ENCODE results near the gene ZNF804A.

The ZNF804A gene

DNA sequence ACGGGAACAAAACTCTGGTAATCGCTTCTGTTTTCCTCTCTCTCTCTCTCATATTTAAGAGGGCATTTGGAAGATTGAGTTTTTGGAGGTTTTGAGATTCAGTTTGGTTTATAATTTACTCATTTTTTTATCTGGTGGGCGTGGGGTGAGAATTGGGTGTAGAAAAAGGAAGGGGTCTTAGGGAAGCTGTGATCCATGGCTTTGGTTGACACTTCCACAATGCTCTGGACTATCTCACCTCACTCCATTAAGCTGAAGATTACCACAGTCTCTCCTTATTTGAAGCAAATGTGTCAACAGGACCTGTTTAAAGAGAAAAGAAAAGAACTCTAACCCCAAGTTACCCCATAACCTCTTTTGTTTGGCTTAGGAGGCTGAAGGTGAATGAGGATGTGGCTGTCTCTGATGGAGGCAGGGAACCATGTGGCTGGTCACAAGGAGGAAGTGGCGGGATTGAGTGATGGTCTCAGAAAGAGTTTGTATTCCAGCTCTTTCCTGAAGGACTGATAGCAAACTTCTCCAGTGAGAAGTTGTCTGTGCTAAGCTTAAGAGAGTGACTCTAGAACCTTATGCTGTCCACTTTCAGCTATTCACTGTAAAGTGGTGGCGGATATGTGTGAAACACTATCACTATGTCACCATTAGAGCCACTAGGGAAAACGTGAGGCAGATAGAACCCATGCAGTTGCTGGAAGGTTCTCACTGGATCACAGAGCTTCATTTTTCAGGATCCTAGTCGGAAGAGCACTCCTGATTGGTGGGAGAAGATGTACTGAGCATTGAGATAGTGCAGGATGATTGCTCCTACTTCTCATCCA is 934 bp downstream of the ZNF804A start:
- DNase-seq (ENCODE audit: low read depth, low spot score): peak; percentile 53
- H3K4me3 ChIP-seq (ENCODE audit: low read depth, low read length): peak overlapping the region; percentile 61
- in situ Hi-C loops (cut with HindIII; ENCODE audit: low sequenced_read_pairs): no loop called here
- TF ChIP-seq, protein P1, sequence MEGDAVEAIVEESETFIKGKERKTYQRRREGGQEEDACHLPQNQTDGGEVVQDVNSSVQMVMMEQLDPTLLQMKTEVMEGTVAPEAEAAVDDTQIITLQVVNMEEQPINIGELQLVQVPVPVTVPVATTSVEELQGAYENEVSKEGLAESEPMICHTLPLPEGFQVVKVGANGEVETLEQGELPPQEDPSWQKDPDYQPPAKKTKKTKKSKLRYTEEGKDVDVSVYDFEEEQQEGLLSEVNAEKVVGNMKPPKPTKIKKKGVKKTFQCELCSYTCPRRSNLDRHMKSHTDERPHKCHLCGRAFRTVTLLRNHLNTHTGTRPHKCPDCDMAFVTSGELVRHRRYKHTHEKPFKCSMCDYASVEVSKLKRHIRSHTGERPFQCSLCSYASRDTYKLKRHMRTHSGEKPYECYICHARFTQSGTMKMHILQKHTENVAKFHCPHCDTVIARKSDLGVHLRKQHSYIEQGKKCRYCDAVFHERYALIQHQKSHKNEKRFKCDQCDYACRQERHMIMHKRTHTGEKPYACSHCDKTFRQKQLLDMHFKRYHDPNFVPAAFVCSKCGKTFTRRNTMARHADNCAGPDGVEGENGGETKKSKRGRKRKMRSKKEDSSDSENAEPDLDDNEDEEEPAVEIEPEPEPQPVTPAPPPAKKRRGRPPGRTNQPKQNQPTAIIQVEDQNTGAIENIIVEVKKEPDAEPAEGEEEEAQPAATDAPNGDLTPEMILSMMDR (IDR thresholded peaks at IDR 0.05; ENCODE audit: low read depth, low read length): no peak

DNA sequence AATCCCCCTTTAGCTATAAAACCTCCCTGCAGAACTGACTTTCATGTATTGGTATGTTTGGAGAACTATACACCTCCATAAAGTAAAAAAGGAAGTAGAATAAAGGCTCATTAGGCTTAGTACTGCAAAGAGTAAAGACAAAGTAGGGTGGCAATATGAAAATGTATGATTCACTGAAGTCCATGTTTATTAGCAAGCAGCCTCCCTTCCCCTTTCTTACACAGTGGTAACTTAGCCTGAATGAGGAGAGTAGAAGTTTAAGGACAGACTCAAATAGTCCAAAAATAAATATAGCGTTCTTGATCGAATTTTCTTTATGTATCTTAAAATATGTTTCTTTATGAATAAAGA is 1.5 kb downstream of the ZNF804A start:
- TF ChIP-seq, protein P1 (IDR thresholded peaks at IDR 0.05; ENCODE audit: low read depth, low read length): no peak
- peak overlapping the region; percentile 61 for H3K4me3 ChIP-seq (ENCODE audit: low read depth, low read length)
- in situ Hi-C loops (cut with HindIII; ENCODE audit: low sequenced_read_pairs): no loop called here
- DNase-seq (ENCODE audit: low read depth, low spot score): peak; percentile 53

DNA sequence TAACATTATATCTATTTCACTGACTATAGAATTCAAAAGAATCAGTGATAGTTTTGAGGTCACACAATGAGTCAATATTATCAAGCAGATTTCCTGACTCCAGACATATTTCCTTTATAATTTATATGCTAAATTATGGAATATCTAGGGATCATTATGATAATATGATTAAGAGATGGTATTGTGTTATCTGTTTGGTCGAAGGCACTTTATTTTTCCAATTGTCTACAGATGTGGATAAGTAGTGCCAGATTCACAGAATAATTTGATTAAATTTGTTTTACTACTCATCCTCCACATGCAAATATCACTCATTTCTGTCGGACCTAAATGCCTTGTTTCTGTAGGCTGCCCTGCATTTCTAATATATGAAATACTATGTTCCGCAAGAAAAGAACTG is 4.4 kb downstream of the ZNF804A start:
- H3K4me3 ChIP-seq (ENCODE audit: low read depth, low read length): no peak overlapping the region
- DNase-seq (ENCODE audit: low read depth, low spot score): no peak
- TF ChIP-seq, protein P1 (IDR thresholded peaks at IDR 0.05; ENCODE audit: low read depth, low read length): no peak
- in situ Hi-C loops (cut with HindIII; ENCODE audit: low sequenced_read_pairs): no loop called here

DNA sequence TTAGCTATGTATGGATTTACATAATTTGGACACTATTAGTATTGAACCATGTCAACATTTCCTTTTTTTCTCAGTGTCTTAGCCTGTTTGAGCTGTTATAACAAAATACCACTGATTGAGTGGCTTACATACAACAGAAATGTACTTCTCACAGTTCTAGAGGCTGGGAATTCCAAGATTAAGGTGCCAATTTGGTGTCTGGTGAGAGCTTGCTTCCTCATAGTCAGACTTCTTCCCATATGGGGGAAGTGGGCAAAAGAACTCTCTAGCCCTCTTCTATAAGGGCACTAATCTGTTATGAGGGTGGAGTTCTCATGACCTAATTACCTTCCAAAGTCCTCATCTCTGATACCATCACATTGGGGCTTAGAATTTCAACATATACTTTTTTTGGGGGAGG is 12.6 kb downstream of the ZNF804A start:
- DNase-seq (ENCODE audit: low read depth, low spot score): no peak
- no peak overlapping the region for H3K4me3 ChIP-seq (ENCODE audit: low read depth, low read length)
- in situ Hi-C loops (cut with HindIII; ENCODE audit: low sequenced_read_pairs): no loop called here
- TF ChIP-seq, protein P1 (IDR thresholded peaks at IDR 0.05; ENCODE audit: low read depth, low read length): no peak

DNA sequence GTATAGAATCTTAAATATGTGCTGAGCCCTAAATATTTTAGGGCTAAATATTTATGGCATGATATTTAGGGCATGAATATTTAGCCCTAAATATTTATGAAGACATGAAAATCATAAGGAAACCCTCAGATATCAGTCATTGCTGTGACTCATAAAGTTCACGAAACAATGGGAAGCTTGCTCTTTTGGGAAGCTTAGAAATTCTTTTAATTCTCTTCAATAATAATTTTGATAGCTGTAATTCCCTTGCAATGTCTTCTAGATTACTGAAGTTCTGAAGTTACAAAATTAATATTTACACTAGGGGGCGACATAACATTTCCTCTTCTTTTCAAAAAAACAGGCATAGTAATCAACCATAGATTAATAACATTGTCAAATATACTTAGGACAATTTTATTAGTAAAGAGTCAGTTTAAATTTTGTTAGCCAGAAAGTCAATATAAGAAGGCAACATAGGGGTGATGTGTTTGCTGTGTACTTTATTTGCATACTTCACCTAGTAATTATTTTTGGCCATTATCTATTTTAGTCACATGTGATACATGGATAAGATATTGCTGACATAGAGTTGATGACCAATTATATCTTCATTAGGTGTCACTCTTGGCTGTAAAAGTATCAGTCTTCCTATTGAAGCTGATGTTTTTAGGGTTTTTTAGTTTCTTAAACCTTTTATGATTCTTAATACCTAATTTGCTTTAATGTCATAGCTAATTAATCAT is 13.2 kb downstream of the ZNF804A start:
- peak; percentile 56 for DNase-seq (ENCODE audit: low read depth, low spot score)
- H3K4me3 ChIP-seq (ENCODE audit: low read depth, low read length): no peak overlapping the region
- TF ChIP-seq, protein P1 (IDR thresholded peaks at IDR 0.05; ENCODE audit: low read depth, low read length): peak; percentile 44
- in situ Hi-C loops (cut with HindIII; ENCODE audit: low sequenced_read_pairs): no loop called here

DNA sequence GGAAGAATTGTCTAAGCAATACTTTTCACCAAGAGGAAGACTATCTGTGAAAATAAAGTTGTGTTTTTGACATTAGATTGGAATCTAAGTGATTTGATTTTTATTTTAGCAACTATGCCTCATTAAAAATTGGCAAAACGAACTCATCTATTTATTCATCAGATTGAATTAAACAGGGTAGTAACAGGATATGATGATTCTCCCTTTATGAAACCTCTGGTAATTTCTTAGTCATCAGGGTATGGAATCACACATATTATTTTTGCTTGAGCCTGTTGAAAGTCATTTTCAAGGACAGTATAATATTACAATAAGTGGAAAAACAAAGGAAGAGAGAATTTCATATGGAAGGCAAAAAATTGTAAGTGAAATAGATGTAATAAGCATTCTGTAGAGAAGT is 22.0 kb downstream of the ZNF804A start:
- in situ Hi-C loops (cut with HindIII; ENCODE audit: low sequenced_read_pairs): no loop called here
- TF ChIP-seq, protein P1 (IDR thresholded peaks at IDR 0.05; ENCODE audit: low read depth, low read length): no peak
- no peak overlapping the region for H3K4me3 ChIP-seq (ENCODE audit: low read depth, low read length)
- no peak for DNase-seq (ENCODE audit: low read depth, low spot score)

Data from astrocyte of the spinal cord (primary cell).